HG03457 (cell line): ENCODE results near the gene LURAP1L.
"Not testable (repeated sequence)": the region's sequence is repeated elsewhere in the genome, so short reads cannot be mapped to it uniquely, and the experiment has no call there.

ENCODE experiments used
- ATAC-seq: cut with Tn5 transposase; IDR thresholded peaks from one replicate; pipeline ENCODE4 v1.9.1; 2021; ENCODE audit warnings: moderate number of reproducible peaks; ENCODE audit not compliant: unreplicated experiment

The LURAP1L gene

DNA sequence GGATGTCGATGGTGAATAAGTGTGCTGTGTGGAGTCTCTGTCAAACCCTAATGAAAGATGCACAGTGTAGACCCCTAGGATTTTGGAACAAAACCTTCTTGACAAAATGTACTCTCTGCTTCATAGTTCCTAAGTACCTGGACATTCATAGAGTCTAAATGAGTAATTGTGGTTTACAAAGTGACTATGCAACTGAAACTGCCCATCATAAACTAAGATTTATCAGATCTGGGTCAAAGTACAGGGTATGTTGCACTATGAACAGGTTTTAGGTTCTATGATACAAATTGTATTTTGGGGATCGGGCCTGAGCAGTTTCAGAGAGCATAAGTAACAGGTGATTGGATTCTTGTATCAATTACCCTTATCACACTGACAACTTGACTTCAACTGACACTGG, 79.4 kb downstream of the LURAP1L start:
- ATAC-seq: no peak

DNA sequence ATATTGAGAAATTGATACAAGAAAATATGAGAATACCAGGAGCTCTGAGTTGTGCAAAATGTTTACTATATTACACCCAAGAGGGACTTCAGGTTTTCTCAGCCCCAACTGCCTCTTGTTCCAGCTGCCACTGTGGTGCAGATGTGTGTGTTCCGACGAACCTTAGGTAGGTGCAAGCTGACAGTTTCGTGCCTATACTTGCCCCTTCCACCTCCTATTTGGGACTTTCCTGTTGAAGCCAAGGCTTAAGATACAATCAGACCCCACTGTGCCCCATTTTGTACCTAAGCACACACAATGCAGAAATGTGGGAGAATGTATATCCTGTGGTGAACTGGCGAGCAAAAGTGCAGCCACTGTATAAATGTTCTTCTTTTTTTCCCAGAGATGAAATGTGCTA, 80.2 kb downstream of the LURAP1L start:
- ATAC-seq: no peak

DNA sequence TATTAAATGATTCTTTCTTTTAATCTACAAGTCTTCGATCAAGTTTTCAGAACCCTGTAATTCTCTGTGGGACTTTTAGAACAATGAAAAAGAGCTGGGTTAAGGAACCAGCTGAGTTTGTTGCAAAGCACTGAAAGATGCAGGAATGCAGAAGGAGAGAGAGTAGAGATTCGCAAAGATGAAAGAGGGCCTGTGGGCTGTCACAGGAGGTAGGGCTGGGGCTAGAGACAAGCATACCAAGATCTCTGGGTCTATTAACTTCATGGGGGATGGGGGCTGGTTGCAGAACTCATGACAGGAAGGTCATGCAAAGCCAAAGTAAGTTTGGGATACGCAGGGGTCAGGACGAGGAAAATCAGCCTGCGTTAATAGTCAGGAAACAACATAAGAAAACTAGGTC, 81.8 kb downstream of the LURAP1L start:
- ATAC-seq: no peak

DNA sequence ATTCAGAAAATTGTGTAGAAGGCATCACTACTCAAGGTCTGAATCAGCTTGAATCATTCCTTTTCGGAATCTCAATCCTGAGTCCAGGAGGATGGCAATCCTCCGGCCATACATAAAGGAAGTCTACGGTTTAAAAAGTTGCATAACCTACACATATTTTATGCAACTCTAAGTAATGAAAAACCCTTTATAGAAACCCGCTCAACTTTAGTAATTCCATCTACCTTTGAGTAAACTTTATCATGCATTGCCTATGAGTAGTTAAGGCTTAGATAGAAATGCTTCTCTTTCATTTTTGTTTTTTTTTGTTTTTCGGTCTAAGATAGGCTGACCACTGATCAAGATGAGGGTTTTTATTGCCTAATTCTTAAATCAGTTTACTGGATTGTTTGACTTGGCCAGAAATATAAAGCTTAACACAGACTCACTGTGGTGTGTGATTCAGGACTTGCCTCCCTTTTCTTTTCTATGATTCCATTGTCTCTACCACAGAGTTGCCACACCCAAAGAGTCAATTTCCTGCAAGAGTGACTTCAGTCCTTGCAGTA, 85.0 kb downstream of the LURAP1L start:
- no peak for ATAC-seq

DNA sequence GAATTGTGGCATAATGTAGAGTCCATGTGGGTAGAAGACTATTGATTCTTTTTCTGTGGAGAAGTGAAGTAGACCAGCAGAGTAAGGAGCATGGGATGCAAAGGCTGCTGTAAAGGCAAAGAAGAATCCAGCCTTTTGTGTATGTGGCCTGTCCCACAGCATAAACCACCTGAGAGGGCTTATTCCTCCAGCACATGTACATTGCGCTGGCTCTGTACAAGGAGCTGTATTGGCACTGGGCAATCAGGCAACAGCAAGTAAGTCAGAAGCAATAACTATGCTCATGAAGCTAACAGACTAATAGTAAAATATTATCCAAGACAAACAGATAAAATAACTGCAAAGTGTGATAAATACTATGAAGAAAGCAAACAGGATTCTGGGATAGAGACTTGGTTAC, 86.2 kb downstream of the LURAP1L start:
- ATAC-seq: no peak

DNA sequence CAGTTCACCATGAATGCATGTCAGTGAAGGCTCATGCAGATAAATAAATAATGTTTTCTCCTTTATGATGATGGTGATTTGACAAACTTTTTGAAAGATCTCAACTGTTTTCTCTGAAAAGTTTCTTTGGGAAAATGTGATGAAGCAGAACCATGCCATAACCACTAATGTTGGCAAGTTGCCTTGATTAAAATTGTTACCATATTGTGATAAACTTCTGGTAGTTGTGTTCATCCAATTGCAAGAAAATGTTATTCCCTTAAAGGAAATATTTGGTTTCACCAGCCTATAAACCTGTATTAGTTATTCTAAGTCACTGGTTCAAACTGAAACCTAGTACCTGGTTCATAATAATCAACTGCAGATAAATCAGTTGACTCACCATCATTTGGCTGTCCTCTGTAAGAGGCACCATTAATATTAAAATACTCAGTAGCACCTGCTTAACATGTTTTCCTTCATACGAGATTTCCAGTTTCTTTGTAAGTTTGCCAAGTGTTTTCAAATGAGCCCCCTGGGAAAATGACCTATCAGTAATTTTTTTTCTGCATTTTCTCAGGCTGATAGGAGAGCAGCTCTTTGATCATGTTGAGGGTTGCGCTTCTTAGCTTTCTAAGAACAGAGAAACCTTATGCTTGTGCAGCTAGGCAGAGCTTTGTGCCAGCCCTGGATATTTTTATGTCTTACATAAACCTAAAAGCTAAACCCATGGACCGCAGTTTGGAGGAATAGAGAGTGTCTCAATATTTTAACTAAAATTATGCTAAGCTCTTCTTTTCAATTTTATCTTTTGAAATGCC, 88.0 kb downstream of the LURAP1L start:
- no peak for ATAC-seq

DNA sequence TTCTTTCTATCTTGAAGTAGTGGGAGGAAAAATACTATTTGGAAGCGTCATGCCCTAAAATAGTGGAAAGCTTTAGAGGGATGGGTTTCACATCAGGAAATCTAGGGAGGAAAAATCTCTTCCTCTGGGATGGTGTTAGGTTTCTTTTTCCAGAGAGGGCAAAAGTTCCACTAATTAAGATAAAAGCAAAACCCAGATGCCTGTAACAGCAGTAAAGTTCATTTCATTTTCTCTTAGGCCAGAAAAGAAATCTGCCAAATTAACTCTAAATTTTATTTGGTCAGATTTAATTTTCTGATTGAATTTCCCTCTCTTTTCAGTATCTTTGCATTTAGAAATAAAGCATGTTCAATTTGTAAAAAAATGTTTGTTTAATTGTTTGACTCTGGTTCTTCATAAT, 88.8 kb downstream of the LURAP1L start:
- ATAC-seq: no peak

DNA sequence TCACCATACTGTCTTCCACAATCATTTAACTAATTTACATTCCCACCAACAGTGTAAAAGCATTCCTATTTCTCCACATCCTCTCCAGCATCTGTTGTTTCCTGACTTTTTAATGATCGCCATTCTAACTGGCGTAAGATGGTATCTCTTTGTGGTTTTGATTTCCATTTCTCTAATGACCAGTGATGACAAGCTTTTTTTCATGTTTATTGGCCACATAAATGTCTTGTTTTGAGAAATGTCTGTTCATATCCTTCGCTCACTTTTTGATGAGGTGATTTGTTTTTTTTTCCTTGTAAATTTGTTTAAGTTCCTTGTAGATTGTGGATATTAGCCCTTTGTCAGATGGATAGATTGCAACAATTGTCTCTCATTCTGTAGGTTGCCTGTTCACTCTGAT, 90.6 kb downstream of the LURAP1L start:
- not testable (repeated sequence) for ATAC-seq
